Measurements from ENCODE around the gene EDEM1.

GRCh38 chr3:5214352-5214751, 26.8 kb downstream of the EDEM1 start:
- no peak for TF ChIP-seq CTCF (IDR thresholded peaks at IDR 0.05)
- TF ChIP-seq POLR2A (IDR thresholded peaks at IDR 0.05) = no peak
